ENCODE results near the gene ETV3.
A peak's percentile ranks its signal among the peaks of the same experiment; 100 is the strongest.
"Not testable (repeated sequence)": the region's sequence is repeated elsewhere in the genome, so short reads cannot be mapped to it uniquely, and the experiment has no call there.

ETV3 gene

GRCh38 chr1:157110003-157110402 lies 28.2 kb downstream of the ETV3 start:
- DNase-seq: no peak

GRCh38 chr1:157108448-157108847 lies 29.7 kb downstream of the ETV3 start:
- no peak for DNase-seq

- no peak for DNase-seq
Measured at GRCh38 chr1:157107702-157108101, 30.5 kb downstream of the ETV3 start.

GRCh38 chr1:157106813-157107189 lies 31.4 kb downstream of the ETV3 start:
- DNase-seq: no peak

- DNase-seq: no peak
Measured at GRCh38 chr1:157105988-157106812, 32.0 kb downstream of the ETV3 start.

- DNase-seq: no peak
Measured at GRCh38 chr1:157105298-157105987, 32.8 kb downstream of the ETV3 start.

GRCh38 chr1:157104598-157105293 lies 33.4 kb downstream of the ETV3 start:
- no peak for DNase-seq

- no peak for DNase-seq
Measured at GRCh38 chr1:157103268-157103667, 34.9 kb downstream of the ETV3 start.

GRCh38 chr1:157101149-157101548 lies 37.0 kb downstream of the ETV3 start:
- DNase-seq: no peak

- DNase-seq: no peak
Measured at GRCh38 chr1:157099633-157100009, 38.6 kb downstream of the ETV3 start, which contains the start of gene ETV3L. TSS of gene ETV3L (minus strand) at chr1:157099808. CDS start at chr1:157099523, 285 bp downstream.

GRCh38 chr1:157098987-157099632 lies 39.1 kb downstream of the ETV3 start:
- not testable (repeated sequence) for DNase-seq

- DNase-seq: no peak
Measured at GRCh38 chr1:157098519-157098918, 39.7 kb downstream of the ETV3 start.

- no peak for DNase-seq
Measured at GRCh38 chr1:157097692-157098091, 40.5 kb downstream of the ETV3 start.

GRCh38 chr1:157096881-157097280 lies 41.3 kb downstream of the ETV3 start:
- DNase-seq: no peak

GRCh38 chr1:157095551-157095950 lies 42.6 kb downstream of the ETV3 start:
- no peak for DNase-seq

GRCh38 chr1:157095091-157095490 lies 43.1 kb downstream of the ETV3 start:
- DNase-seq: no peak

GRCh38 chr1:157092831-157093230 lies 45.4 kb downstream of the ETV3 start:
- DNase-seq: no peak

GRCh38 chr1:157091668-157092273 lies 46.4 kb downstream of the ETV3 start:
- DNase-seq: no peak

GRCh38 chr1:157091186-157091585 lies 47.0 kb downstream of the ETV3 start:
- DNase-seq: no peak

- DNase-seq: no peak
Measured at GRCh38 chr1:157090771-157091170, 47.4 kb downstream of the ETV3 start.

GRCh38 chr1:157090196-157090647 lies 48.0 kb downstream of the ETV3 start:
- peak; percentile 44 for DNase-seq

- no peak for DNase-seq
Measured at GRCh38 chr1:157089789-157090188, 48.4 kb downstream of the ETV3 start.

GRCh38 chr1:157088607-157089006 lies 49.6 kb downstream of the ETV3 start:
- DNase-seq: no peak

Measured in DMS 273 treated with DMSO at 0.1 percent for 48 hours (cell line).